GM21786 (cell line): ENCODE data around the gene GPR161.
"Not testable (repeated sequence)": the region's sequence is repeated elsewhere in the genome, so short reads cannot be mapped to it uniquely, and the experiment has no call there.

ENCODE experiments used
- ATAC-seq: cut with Tn5 transposase; IDR thresholded peaks from one replicate; pipeline ENCODE4 v1.9.1; 2021; ENCODE audit not compliant: unreplicated experiment

Gene GPR161, protein sequence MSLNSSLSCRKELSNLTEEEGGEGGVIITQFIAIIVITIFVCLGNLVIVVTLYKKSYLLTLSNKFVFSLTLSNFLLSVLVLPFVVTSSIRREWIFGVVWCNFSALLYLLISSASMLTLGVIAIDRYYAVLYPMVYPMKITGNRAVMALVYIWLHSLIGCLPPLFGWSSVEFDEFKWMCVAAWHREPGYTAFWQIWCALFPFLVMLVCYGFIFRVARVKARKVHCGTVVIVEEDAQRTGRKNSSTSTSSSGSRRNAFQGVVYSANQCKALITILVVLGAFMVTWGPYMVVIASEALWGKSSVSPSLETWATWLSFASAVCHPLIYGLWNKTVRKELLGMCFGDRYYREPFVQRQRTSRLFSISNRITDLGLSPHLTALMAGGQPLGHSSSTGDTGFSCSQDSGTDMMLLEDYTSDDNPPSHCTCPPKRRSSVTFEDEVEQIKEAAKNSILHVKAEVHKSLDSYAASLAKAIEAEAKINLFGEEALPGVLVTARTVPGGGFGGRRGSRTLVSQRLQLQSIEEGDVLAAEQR

DNA sequence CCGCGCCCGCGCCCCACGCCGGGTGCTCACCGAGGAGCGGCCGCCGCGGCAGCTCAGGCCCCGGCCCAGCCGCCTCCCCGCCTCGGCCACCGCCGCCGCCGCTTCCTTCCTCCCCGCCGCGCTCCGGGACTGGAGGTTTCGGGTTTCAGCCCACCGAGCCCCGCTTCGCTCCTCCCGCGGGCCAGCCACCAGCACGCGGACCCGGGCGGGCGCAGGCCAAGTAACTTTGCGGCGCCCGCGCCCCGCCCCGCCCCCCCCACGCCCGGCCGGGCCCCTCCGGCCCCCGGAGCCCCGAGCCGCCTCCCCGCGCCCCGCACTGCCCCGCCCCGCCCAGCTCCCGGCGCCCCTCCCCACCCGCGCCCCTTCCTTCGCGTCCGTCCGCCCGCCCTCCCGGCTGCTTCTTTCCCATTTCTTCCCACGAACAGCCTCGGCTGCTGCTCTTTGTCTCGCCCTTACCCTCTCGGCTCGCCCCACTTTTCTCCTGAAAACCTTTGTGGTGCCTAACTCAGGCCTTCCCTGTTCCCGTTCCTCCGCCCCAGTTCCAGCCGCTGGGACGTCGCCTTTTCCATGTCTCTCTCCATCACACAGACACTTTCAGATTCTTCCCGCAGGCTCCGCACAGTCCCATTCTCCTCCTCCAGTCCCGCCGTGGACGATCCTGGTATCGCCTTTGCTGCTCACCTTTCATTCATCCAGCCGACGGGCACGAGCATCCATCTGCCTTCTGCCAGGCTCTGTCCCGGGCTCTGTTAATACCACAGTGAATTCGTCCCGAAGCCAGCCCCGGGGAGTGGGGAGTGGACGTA, at the start of gene GPR161:
Gene GPR161 (minus strand): TSS at position 222 of the 806 bp plus-strand sequence. CDS start 32,080 bp downstream, outside the sequence.
- ATAC-seq, result no peak

DNA sequence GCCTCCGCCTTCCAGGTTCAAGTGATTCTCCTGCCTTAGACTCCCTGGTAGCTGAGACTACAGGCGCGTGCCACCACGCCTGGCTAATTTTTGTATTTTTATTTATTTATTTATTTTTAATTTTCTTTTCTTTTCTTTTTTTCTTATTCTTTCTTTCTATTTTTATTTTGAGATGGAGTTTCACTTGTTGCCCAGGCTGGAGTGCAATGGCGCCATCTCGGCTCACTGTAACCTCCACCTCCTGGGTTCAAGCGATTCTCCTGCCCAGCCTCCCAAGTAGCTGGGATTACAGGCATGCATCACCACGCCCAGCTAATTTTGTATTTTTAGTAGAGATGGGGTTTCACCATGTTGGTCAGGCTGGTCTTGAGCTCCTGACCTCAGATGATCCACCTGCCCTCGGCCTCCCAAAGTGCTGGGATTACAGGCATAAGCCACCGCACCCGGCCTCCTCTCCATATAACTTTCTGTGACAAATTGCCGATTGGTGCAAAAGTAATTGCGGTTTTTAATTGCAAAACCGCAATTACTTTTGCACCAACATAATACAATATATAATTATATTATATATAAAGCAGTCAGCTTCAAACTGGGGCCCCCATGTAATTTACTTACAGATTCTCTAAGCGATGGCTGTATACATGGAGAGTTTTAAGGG, 44.5 kb upstream of the GPR161 start:
- not testable (repeated sequence) for ATAC-seq

DNA sequence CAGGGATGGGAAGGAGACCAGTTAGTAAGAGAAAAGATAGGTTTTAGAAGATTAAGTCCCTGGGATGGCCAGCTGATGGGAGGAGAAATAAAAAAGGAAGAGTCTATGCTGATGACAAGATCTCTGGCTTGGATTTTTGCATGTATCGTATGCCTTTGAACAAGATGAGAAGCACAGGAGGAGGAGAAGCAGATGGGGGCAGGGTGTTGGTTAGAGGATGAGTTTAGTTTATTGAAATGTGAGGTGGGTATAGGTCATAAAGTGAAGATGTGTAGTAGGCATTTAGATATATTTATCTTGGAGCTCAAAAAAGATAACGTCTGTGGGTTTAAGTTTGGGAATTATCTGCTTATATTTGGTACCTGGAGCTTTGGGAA, 43.4 kb upstream of the GPR161 start:
- no peak for ATAC-seq

DNA sequence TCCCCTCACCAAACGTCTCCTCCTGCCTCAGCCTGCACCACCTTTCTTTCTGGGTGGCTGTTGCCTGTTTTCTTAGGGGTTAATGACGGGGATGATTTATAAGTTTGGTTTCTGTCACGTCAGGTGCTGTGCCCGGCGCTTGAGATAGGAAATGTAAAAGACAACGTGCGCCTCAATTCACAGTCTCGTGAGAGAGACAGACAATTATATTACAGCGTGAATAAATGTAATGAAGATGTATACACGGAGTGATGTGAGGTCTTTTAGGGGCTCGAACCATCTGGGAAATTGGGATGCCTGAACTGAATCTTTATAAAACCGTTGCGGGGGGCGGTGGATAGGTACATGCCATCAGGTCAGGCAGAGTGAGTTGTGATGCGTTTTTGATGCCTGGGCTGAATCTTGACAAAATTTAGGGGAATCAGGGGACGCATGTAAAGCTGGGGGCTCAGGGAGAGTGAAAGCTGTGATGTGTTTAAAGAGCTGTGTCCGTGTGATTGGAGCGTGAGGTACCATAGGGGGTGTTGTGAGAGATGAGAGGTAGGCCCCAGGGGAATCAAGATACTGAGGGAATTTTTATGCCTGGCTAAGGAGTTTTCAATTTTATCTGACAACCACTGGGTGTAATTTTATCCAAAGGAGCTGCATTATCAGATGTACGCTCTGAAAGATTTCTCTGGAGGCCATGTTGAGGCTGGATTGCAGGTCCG, 42.9 kb upstream of the GPR161 start:
- ATAC-seq, result no peak

DNA sequence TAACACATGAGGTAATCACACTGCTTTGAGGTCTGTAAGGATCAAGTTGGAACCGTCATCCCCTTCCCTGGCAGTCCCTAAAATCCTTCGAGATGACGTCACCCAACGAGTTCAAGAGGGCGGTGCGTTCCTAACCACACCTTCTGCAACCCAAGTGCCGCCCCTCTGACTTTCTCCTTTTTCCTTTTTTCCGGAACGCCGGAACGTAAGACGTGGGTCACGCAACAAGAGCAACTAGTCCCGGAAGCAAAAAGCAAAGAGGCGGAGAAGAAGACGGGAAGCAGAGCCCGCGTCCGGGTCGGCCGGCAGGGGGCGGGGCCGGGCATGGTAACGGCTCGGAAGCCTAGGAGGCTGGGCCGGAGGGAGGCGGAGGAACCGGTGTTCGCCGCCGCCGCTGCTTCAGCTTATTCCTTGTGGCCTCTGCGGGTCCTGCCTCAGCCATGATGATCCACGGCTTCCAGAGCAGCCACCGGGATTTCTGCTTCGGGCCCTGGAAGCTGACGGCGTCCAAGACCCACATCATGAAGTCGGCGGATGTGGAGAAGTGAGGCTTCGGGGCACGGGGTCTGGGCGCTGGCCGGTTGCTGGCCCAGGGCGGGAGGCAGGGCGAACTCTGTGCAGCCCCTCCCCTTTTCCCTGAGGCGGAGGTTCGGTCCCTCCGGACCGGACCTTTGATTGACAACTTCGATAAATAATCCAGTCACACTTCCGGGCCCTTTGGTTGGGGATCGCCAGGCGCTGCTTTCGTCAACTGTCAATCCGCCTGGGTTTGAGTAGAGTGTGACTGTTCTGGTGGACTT, 42.1 kb upstream of the GPR161 start, which contains the start of gene TIPRL:
Gene TIPRL (plus strand): TSS at position 325 of the 800 bp plus-strand sequence. CDS start 116 bp downstream, at position 441.
- peak; percentile 87 for ATAC-seq

DNA sequence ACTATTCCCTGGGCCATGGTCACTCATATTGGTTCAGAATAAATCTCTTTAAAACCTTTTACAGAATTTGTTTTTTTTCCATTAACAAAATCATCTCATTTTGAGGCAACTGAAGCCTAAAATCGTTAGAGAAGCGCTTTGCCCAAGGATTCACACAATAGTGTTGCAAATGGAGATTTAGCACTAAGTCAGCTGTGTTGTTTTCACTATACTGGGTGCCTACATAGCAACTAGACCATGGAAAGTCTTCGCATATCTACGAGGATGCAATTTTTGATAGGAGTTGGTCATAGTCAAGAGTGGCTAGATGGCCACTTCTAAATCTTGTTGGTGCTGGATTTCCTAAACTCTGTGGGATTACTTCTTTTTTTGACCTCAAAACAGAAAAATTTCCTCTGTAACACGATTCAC, 41.5 kb upstream of the GPR161 start:
- no peak for ATAC-seq

DNA sequence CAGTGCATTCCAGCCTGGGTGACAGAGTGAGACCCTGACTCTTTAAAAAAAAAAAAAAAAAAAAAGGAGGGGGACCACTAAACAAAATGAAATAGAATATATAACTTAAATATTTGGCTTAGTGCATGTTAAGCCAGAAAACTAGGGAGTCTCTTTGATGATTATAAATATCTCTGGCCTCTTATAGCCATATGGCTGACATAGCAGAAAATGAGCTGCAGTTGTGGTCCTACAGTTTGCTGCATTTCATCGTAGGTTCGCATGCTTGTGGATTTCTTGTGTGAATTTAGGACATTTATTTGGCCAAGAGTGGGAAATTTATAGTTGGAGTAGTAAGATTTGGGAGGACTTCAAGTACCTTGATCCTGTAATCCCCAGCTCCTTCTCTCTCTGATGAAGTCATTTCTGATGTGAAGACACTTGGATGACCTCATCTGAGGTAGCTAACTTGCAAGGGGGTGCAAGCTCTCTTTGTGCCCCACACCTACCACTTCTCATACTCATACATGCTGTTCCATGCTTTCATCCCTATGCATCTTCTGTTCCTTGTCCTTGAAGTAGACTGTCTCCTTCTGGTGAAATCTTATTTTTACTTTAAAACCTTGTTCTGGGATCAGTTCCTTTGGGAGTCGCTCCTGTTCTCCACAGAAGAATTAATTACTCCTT, 35.7 kb upstream of the GPR161 start:
- ATAC-seq, result no peak

DNA sequence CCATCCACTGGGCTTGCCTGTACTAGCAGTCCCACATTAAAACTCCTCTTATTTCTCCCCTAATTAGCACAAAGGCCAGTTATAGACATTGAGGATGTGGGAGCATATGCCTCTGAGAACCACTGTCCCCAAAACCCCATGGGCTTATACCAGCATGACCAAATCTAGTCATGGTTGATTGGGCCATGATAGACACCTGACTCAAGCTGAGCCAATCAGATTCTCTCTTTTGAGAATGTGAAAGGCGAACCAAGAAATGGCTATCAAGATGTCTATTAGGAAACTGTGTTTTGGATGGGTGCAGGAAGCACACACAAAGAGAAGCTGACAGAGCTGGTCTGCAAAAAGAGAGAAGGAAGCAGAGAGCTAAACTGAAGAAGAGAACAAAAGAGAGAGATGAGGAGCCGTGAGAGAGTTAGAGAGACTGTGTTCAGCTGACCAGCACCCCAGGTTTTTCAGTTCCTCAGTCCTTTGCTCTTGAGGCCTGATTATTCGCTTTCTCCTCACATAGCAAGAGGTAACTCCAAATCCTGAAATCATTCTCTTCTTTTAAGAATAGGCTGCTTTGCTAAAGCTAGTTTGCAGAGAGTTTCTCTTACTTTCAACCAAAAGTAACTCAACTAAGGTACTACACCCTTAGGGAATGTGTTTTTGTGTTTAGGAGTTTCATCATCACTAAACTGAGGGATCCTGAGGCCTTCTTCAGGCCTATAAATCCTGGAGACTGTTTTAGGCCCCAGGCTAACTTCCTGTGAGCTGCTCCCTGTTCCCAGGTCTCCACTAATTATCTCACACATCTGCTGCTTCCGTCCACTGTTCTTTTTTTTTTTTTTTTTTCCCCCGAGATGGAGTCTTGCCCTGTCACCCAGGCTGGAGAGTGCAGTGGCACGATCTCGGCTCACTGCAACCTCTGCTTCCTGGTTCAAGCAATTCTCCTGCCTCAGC, 34.1 kb upstream of the GPR161 start:
- ATAC-seq, result no peak

DNA sequence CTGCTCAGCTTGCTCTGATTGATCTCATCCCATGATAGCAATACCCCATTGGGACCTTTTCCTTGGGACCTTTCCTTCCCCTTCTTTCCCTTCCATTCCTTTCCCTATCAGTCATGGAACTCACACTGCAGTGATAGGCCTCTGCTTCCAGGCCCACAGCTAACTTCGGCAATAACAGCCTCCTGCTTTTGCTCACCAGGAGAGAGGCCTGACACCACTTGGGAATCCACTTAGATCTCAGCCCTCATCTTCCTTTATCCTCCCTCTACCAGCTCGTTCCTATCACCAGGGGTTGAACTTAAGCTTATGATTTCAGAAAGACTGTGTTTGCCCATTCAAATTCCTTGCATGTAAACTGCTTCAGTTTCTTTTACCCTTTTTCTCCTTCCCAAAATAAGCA, 31.1 kb upstream of the GPR161 start:
- no peak for ATAC-seq

DNA sequence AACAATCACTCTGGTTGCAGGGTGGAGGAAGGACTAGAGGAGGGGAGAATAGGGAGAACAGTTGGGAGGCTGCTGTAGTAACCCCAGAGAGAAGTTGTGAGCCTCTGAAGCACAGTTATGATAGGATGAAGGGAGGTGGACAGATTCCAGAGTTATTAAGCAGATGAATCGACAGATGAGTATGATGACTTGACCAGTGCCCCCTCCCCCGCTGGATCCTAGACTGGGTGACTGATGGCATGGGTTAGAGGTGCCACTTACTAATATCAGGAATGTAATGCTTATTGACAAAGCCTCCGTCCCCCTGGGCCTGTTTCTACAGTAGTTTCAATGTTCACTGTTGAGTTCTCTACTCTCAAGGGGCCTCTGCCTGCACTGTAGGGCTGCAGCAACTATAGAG, 28.0 kb upstream of the GPR161 start:
- ATAC-seq, result no peak

DNA sequence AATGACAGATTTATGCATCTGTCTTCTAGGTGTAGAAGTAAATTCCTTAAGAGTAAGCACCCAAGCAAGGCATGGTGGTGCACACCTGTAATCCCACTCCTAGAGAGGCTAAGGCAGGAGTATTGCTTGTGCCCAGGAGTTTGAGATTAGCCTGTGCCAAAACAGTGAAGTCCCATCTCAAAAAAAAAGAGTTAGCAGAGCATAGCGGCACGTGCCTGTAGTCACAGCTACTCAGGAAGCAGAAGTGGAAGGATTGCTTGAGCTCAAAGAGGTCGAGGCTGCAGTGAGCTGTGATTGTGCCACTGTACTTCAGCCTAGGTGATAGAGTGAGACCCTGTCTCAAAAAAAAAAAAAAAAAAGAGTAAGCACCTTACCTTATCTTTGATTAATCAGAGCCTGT, 26.9 kb upstream of the GPR161 start:
- ATAC-seq, result no peak

DNA sequence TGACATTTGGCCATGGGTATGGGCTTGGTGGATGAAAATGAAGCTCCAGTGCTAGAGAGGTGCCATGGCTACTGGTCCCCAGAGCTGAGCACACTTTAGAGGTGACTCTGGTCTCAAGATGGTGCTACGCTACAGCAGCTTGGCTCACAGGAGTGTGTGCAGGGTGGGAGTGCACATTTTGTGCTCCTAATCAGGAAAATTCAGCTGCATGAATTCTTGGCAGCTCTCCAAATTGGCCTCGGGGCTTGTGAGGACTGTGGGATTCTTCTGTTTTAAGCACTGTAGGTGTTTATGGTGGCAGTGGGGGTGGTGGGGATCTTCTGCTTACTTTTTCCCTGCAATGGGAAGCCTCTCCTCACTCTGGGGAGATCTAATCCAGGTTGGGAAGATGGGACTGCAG, 24.7 kb upstream of the GPR161 start:
- ATAC-seq, result no peak

DNA sequence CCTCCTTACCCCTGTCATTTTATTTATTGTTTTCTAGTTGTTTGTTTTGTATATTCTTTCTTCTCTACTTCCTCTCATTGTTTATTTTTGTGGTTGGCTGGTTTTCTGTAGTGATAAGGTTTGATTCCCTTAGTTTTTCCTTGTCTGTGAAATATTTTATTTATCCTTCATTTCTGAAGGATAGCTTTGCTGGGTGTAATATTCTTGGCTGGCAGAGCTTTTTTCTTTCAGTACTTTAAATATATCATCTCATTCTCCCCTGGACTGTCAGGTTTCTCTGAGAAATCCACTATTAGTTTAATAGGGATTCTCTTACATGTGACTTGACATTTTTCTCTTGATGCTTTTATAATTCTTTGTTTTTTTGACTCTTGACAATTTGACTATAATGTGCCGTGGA, 23.2 kb upstream of the GPR161 start:
- ATAC-seq, result no peak

DNA sequence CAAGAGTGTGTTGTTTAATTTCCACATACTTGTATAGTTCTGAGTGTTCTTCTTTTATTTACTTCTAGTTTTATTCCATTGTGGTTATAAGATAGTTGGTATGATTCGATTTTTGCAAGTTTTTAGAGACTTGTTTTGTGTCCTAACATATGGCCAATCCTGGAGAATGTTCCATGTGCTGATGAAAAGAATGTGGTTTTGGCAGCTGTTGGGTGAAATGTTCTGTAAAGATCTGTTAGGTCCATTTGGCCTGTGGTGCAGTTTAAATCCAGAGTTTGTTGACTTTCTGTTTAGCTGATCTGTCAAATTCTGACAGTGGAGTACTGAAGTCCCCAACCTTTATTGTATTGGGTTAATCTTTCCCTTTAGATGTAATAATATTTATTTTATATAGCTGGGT, 22.5 kb upstream of the GPR161 start:
- no peak for ATAC-seq

DNA sequence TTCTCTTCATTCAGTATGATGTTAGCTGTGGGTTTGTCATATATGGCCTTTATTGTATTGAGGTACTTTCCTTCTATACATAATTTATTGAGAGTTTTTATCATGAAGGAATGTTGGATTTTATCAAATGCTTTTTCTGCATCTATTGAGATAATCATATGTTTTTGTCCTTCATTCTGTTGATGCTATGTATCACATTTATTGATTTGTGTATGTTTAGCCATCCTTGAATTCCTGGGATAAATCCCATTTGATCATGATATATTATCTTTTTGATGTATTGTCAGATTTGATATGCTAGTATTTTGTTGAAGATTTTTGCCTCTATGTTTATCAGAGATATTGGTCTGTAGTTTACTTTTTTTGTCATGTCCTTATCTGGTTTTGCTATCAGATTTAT, 20.9 kb upstream of the GPR161 start:
- no peak for ATAC-seq

DNA sequence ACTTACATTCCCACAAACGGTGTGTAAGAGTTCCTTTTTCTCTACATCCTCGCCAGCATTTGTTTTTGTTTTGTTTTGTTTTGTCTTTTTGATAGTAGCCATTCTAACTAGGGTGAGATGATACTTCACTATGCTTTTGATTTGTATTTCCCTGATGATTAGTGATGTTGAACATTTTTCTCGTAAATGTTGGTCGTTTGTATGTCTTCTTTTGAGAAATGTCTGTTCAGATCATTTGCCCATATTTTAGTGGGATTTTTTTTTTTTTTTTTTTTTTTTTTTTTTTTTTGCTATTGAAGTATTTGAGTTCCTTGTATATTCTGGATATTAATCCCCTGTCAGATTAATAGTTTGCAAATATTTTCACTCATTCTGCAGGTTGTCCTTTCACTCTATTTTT, 19.2 kb upstream of the GPR161 start:
- ATAC-seq, result no peak

DNA sequence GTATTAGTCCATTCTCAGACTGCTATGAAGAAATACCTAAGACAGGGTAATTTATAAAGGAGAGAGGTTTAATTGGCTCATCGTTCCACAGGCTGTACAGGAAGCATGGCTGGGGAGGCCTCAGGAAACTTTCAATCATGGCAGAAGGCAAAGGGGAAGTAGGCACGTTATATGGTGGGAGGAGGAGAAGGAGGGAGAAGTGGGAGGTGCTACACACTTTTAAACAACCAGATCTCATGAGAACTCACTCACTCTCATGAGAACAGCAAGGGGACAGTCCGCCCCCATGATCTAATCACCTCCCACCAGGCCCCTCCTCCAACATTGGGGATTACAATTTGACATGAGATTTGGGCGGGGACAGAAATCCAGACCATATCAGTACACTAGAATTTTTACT, 18.0 kb upstream of the GPR161 start:
- ATAC-seq, result not testable (repeated sequence)

DNA sequence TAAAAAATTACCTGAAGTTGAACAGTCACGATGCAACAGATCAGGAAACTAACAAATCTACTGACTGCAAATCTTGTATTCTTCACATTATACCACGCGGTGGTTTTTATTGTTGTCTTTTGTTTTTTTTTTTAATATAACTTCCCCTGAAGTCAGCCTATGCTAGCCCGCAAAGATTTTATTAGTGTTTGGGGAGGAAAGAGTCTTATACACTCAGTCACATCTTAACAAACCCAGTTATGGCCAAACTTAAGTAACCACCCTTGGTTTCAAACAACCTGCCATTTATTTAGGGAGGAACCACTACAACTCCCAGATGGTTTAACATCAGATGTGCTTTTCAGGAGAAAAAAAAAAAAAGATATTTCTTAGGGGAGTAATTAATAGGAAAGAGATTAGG, 15.2 kb upstream of the GPR161 start:
- ATAC-seq, result no peak
